ENCODE measurements around the gene GCNT3. TPM values are rescaled to one million over a fixed set of nuclear protein-coding genes. Genes with fewer than 3 reads are reported as not detected.

The GCNT3 gene
- total RNA-seq, 1 donor from 2014 or later: 0.70 TPM

DNA sequence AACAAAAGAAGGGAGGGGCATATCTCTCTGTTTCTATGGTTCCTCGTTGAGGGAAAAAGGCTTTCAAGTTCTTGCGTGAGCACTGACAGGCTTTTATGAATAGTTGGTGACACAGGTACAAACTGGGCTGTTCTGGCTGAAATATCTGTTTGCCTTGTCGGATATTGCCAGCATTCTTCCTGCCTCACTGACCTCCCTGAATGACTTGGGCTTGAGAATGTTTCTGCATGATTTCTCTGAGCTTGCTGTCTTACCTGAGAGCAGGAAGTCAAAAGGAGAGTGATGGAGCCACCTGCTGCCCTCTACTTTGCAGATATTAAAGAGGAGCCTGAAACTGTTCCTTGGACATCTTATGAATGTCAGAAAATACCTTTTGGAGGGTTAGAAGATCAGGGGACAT, 4.8 kb downstream of the GCNT3 start:
- Mint-ChIP-seq H3K27ac (ENCODE audit: unreplicated experiment) (no peak overlapping the region), H3K4me1 (ENCODE audit: low read depth) (peaks cover 4% of the 10 kb centered on the region), H3K4me3 (ENCODE audit: unreplicated experiment) (no peak overlapping the region), H3K27me3 (ENCODE audit: low read depth) (peaks cover 29% of the 10 kb centered on the region), H3K36me3 (ENCODE audit: low read depth) (no peaks in the 10 kb centered on the region), H3K9me3 (ENCODE audit: low read depth) (no peaks in the 10 kb centered on the region)
- no peak for DNase-seq (ENCODE audit: low spot score)
- TF ChIP-seq, protein P1, sequence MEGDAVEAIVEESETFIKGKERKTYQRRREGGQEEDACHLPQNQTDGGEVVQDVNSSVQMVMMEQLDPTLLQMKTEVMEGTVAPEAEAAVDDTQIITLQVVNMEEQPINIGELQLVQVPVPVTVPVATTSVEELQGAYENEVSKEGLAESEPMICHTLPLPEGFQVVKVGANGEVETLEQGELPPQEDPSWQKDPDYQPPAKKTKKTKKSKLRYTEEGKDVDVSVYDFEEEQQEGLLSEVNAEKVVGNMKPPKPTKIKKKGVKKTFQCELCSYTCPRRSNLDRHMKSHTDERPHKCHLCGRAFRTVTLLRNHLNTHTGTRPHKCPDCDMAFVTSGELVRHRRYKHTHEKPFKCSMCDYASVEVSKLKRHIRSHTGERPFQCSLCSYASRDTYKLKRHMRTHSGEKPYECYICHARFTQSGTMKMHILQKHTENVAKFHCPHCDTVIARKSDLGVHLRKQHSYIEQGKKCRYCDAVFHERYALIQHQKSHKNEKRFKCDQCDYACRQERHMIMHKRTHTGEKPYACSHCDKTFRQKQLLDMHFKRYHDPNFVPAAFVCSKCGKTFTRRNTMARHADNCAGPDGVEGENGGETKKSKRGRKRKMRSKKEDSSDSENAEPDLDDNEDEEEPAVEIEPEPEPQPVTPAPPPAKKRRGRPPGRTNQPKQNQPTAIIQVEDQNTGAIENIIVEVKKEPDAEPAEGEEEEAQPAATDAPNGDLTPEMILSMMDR (IDR thresholded peaks at IDR 0.05): no peak

DNA sequence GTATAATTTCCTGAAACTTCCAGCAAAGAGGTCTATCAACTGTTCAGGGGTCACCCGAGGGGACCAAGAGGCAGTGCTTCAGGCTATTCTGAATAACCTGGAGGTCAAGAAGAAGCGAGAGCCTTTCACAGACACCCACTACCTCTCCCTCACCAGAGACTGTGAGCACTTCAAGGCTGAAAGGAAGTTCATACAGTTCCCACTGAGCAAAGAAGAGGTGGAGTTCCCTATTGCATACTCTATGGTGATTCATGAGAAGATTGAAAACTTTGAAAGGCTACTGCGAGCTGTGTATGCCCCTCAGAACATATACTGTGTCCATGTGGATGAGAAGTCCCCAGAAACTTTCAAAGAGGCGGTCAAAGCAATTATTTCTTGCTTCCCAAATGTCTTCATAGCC, 6.8 kb downstream of the GCNT3 start:
- DNase-seq (ENCODE audit: low spot score): no peak
- H3K4me3 Mint-ChIP-seq (ENCODE audit: unreplicated experiment): no peak overlapping the region
- no peaks in the 10 kb centered on the region for H3K4me1 Mint-ChIP-seq (ENCODE audit: low read depth)
- peaks cover 26% of the 10 kb centered on the region for H3K27me3 Mint-ChIP-seq (ENCODE audit: low read depth)
- TF ChIP-seq, protein P1 (IDR thresholded peaks at IDR 0.05): no peak
- H3K36me3 Mint-ChIP-seq (ENCODE audit: low read depth): no peaks in the 10 kb centered on the region
- no peak overlapping the region for H3K27ac Mint-ChIP-seq (ENCODE audit: unreplicated experiment)
- H3K9me3 Mint-ChIP-seq (ENCODE audit: low read depth): no peaks in the 10 kb centered on the region

DNA sequence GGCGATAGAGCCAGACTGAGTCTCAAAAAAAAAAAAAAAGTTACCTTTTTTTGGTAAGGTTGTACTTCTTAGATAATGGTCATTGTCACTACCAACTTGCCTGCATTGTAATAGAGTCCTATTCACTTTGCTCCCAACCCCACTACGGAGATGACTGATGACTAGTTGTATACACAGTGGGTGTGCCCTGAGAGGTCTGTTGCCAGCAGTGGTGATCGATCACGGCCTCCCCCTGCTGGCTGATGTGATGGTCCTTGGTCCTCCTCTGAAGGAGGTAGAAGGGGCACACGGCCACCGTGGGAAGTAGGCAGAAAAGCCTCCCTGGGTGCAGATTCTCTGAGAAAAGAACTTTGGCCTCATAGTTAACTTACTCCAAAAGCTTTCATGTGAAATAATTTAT, 10.7 kb downstream of the GCNT3 start:
- Mint-ChIP-seq H3K27me3 (ENCODE audit: low read depth) (peaks cover 20% of the 10 kb centered on the region), H3K27ac (ENCODE audit: unreplicated experiment) (no peak overlapping the region), H3K4me1 (ENCODE audit: low read depth) (no peaks in the 10 kb centered on the region), H3K36me3 (ENCODE audit: low read depth) (no peaks in the 10 kb centered on the region), H3K9me3 (ENCODE audit: low read depth) (no peaks in the 10 kb centered on the region), H3K4me3 (ENCODE audit: unreplicated experiment) (no peak overlapping the region)
- no peak for DNase-seq (ENCODE audit: low spot score)
- TF ChIP-seq, protein P1 (IDR thresholded peaks at IDR 0.05): peak; percentile 76

DNA sequence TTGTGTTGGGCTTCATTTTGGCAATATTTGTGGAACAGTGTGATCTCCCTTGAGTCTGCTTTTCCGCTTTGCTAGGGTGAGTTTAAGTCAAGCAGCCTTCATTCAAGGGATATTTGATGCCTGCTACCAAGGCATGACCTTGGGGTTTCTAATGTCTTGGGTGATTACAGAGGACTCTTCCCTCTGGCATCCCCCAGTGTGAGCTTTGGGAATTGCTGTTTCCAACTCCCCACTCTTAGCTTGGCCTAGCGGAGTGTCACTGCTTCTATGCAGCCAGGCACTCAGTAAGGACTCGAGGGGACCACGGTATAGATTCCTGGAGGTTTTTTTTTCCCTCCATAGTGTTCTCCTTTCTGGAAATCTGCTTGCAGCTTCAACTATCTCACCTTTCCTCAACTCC, 21.1 kb downstream of the GCNT3 start:
- H3K4me1 Mint-ChIP-seq (ENCODE audit: low read depth): no peaks in the 10 kb centered on the region
- peaks cover 9% of the 10 kb centered on the region for H3K36me3 Mint-ChIP-seq (ENCODE audit: low read depth)
- no peak overlapping the region for H3K27ac Mint-ChIP-seq (ENCODE audit: unreplicated experiment)
- no peak for DNase-seq (ENCODE audit: low spot score)
- H3K27me3 Mint-ChIP-seq (ENCODE audit: low read depth): no peaks in the 10 kb centered on the region
- no peak overlapping the region for H3K4me3 Mint-ChIP-seq (ENCODE audit: unreplicated experiment)
- H3K9me3 Mint-ChIP-seq (ENCODE audit: low read depth): no peaks in the 10 kb centered on the region
- TF ChIP-seq, protein P1 (IDR thresholded peaks at IDR 0.05): peak; percentile 44

DNA sequence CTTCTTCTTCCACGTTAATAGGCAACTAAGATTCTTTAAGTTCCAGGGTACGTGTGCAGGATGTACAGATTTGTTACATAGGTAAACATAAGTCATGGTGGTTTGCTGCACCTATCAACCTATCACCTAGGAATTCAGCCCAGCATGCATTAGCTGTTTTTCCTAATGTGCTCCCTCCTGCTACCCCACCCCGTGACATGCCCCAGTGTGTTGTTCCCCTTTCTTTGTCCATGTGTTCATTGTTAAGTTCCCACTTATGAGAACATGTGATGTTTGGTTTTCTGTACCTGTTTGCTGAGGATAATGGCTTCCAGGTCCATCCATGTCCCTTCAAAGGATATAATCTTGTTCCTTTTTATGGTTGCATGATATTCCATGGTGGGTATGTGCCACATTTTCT, 24.6 kb downstream of the GCNT3 start:
- Mint-ChIP-seq H3K27ac (ENCODE audit: unreplicated experiment) (no peak overlapping the region), H3K27me3 (ENCODE audit: low read depth) (no peaks in the 10 kb centered on the region), H3K9me3 (ENCODE audit: low read depth) (no peaks in the 10 kb centered on the region), H3K4me1 (ENCODE audit: low read depth) (peaks cover 5% of the 10 kb centered on the region), H3K36me3 (ENCODE audit: low read depth) (peaks cover 14% of the 10 kb centered on the region), H3K4me3 (ENCODE audit: unreplicated experiment) (no peak overlapping the region)
- DNase-seq (ENCODE audit: low spot score): no peak
- TF ChIP-seq, protein P1 (IDR thresholded peaks at IDR 0.05): no peak
